HG03469 (cell line): Measurements from ENCODE around the gene VPS45.
"Not testable (repeated sequence)": the region's sequence is repeated elsewhere in the genome, so short reads cannot be mapped to it uniquely, and the experiment has no call there.

Source experiments
- ATAC-seq: cut with Tn5 transposase; IDR thresholded peaks from one replicate; pipeline ENCODE4 v1.9.1; 2021; ENCODE audit warnings: mild to moderate bottlenecking, moderate library complexity, moderate number of reproducible peaks; ENCODE audit not compliant: unreplicated experiment

Gene VPS45

GRCh38 chr1:150127464-150127863 lies 59.9 kb downstream of the VPS45 start:
- no peak for ATAC-seq

GRCh38 chr1:150127868-150128267 lies 60.3 kb downstream of the VPS45 start:
- ATAC-seq, result no peak

GRCh38 chr1:150132372-150132771 lies 64.8 kb downstream of the VPS45 start:
- ATAC-seq, result no peak

- ATAC-seq, result no peak
Measured at GRCh38 chr1:150134537-150134936, 67.0 kb downstream of the VPS45 start.

GRCh38 chr1:150135400-150135799 lies 67.8 kb downstream of the VPS45 start:
- not testable (repeated sequence) for ATAC-seq

GRCh38 chr1:150138044-150138443 lies 70.5 kb downstream of the VPS45 start:
- ATAC-seq, result no peak

GRCh38 chr1:150141452-150141851 lies 73.9 kb downstream of the VPS45 start:
- no peak for ATAC-seq

- ATAC-seq, result no peak
Measured at GRCh38 chr1:150142083-150142482, 74.5 kb downstream of the VPS45 start.

- no peak for ATAC-seq
Measured at GRCh38 chr1:150144606-150145005, 77.0 kb downstream of the VPS45 start.

GRCh38 chr1:150146016-150146415 lies 78.4 kb downstream of the VPS45 start:
- not testable (repeated sequence) for ATAC-seq

GRCh38 chr1:150146849-150147542 lies 79.4 kb downstream of the VPS45 start:
- no peak for ATAC-seq

GRCh38 chr1:150148837-150149270 lies 81.3 kb downstream of the VPS45 start:
- no peak for ATAC-seq

GRCh38 chr1:150149271-150150132 lies 81.9 kb downstream of the VPS45 start, which contains the start of gene PLEKHO1:
PLEKHO1 (plus strand) TSS chr1:150149916; CDS start chr1:150150258, 342 bp downstream.
- no peak for ATAC-seq

GRCh38 chr1:150150133-150151021 lies 82.8 kb downstream of the VPS45 start:
- ATAC-seq, result no peak

- no peak for ATAC-seq
Measured at GRCh38 chr1:150151291-150152181, 84.0 kb downstream of the VPS45 start.

- no peak for ATAC-seq
Measured at GRCh38 chr1:150152182-150152536, 84.6 kb downstream of the VPS45 start.

GRCh38 chr1:150152772-150153456 lies 85.3 kb downstream of the VPS45 start:
- no peak for ATAC-seq

GRCh38 chr1:150154143-150154542 lies 86.6 kb downstream of the VPS45 start:
- ATAC-seq, result no peak

GRCh38 chr1:150155413-150156071 lies 88.0 kb downstream of the VPS45 start:
- no peak for ATAC-seq
